ENCODE results near the gene MYO9A. TPM values are rescaled to one million over a fixed set of nuclear protein-coding genes. Genes with fewer than 3 reads are reported as not detected.

The MYO9A gene
- total RNA-seq, 1 experiment from 2014 or later: 34.0 TPM

- Histone ChIP-seq H3K4me2 (no peak overlapping the region), H3F3A (ENCODE audit: insufficient read depth, low read depth) (no peaks in the 10 kb centered on the region), H4K20me1 (ENCODE audit: insufficient read depth) (no peaks in the 10 kb centered on the region), H3K9me2 (ENCODE audit: insufficient read depth) (no peaks in the 10 kb centered on the region), H3K9me3 (ENCODE audit: insufficient read depth, low read depth) (no peaks in the 10 kb centered on the region), H3K79me2 (ENCODE audit: low read depth) (no peaks in the 10 kb centered on the region), H3K4me1 (replicated peaks; ENCODE audit: insufficient read depth) (no peaks in the 10 kb centered on the region), H3K27ac (no peak overlapping the region), H3K4me3 (no peak overlapping the region), H3K36me3 (ENCODE audit: low read depth) (peaks cover 3% of the 10 kb centered on the region; the same call in 1 of the 2 replicates), H2AFZ (no peak overlapping the region), H3K27me3 (ENCODE audit: insufficient read depth, low read depth) (no peaks in the 10 kb centered on the region)
- CTCF ChIA-PET: interaction anchor here (0.6 to 0.7 kb wide), 3 partner anchors 29 to 591 kb away, joined by 3 to 27 read pairs (median 23); no protein-coding TSS in a partner anchor
- intact Hi-C loops (cut with micrococcal nuclease; ENCODE audit: unreplicated experiment): no loop called here
- no TSS peak for BruUV-seq (replicated peaks)
- POLR2A ChIA-PET (ENCODE audit: unreplicated experiment): no interaction called here
- TF ChIP-seq EZH2 (IDR thresholded peaks at IDR 0.05; ENCODE audit: low read depth) (no peak), CTCF (conservative IDR thresholded peaks at IDR 0.05) (no peak)
- DNase-seq: no peak
Observed at GRCh38 chr15:71830981-71831380, 287.0 kb downstream of the MYO9A start.

- Histone ChIP-seq H3K4me2 (no peak overlapping the region), H2AFZ (no peak overlapping the region), H3K9me2 (ENCODE audit: insufficient read depth) (no peaks in the 10 kb centered on the region), H4K20me1 (ENCODE audit: insufficient read depth) (no peaks in the 10 kb centered on the region), H3K9me3 (ENCODE audit: insufficient read depth, low read depth) (peaks cover 9% of the 10 kb centered on the region), H3K36me3 (ENCODE audit: low read depth) (0 out of 2 replicates have a peak, but pooled peaks cover 20% of the 10 kb centered on the region), H3K27me3 (ENCODE audit: insufficient read depth, low read depth) (no peaks in the 10 kb centered on the region), H3K4me1 (replicated peaks; ENCODE audit: insufficient read depth) (no peaks in the 10 kb centered on the region), H3K4me3 (no peak overlapping the region), H3K27ac (no peak overlapping the region), H3K79me2 (ENCODE audit: low read depth) (no peaks in the 10 kb centered on the region), H3F3A (ENCODE audit: insufficient read depth, low read depth) (no peaks in the 10 kb centered on the region)
- no peak for DNase-seq
- TF ChIP-seq EZH2 (IDR thresholded peaks at IDR 0.05; ENCODE audit: low read depth) (no peak), CTCF (conservative IDR thresholded peaks at IDR 0.05) (no peak)
- intact Hi-C loops (cut with micrococcal nuclease; ENCODE audit: unreplicated experiment): no loop called here
- BruUV-seq (replicated peaks): no TSS peak
- CTCF ChIA-PET: interaction anchor here (0.7 kb wide), 1 partner anchor 281 kb away, joined by 4 read pairs; no protein-coding TSS in a partner anchor
- POLR2A ChIA-PET (ENCODE audit: unreplicated experiment): no interaction called here
Observed at GRCh38 chr15:71826196-71826595, 291.8 kb downstream of the MYO9A start.

GRCh38 chr15:71825021-71825730, 292.8 kb downstream of the MYO9A start:
- H3K79me2 ChIP-seq (ENCODE audit: low read depth): no peaks in the 10 kb centered on the region
- intact Hi-C loops (cut with micrococcal nuclease; ENCODE audit: unreplicated experiment): no loop called here
- no peaks in the 10 kb centered on the region for H3K4me1 ChIP-seq (replicated peaks; ENCODE audit: insufficient read depth)
- 0 out of 2 replicates have a peak, but pooled peaks cover 20% of the 10 kb centered on the region for H3K36me3 ChIP-seq (ENCODE audit: low read depth)
- H2AFZ ChIP-seq: no peak overlapping the region
- no peaks in the 10 kb centered on the region for H3F3A ChIP-seq (ENCODE audit: insufficient read depth, low read depth)
- DNase-seq: no peak
- no peak overlapping the region for H3K4me3 ChIP-seq
- H3K4me2 ChIP-seq: no peak overlapping the region
- H3K27ac ChIP-seq: no peak overlapping the region
- ChIA-PET CTCF (no interaction called here), POLR2A (ENCODE audit: unreplicated experiment) (interaction anchor here (0.7 kb wide), 1 partner anchor 53 kb away, joined by 4 read pairs; no protein-coding TSS in a partner anchor)
- H3K9me3 ChIP-seq (ENCODE audit: insufficient read depth, low read depth): peaks cover 15% of the 10 kb centered on the region
- no TSS peak for BruUV-seq (replicated peaks)
- H3K27me3 ChIP-seq (ENCODE audit: insufficient read depth, low read depth): no peaks in the 10 kb centered on the region
- H4K20me1 ChIP-seq (ENCODE audit: insufficient read depth): no peaks in the 10 kb centered on the region
- H3K9me2 ChIP-seq (ENCODE audit: insufficient read depth): no peaks in the 10 kb centered on the region
- no peak for TF ChIP-seq EZH2 (IDR thresholded peaks at IDR 0.05; ENCODE audit: low read depth)
- no peak for TF ChIP-seq CTCF (conservative IDR thresholded peaks at IDR 0.05)
